Stimulated activated CD8-positive, alpha-beta memory T cell treated with anti-CD3 and anti-CD28 coated beads, Interleukin-15, amount 100 ng/mL, for 24 hours (primary cell): Measurements from ENCODE around the gene ZNF254.
"Not testable (repeated sequence)": the region's sequence is repeated elsewhere in the genome, so short reads cannot be mapped to it uniquely, and the experiment has no call there.

Experiments
- DNase-seq: peaks from one replicate; pipeline ENCODE4 v3.0.0-alpha.2; 2020; ENCODE audit warnings: low read depth

Gene ZNF254

GRCh38 chr19:24072720-24073119 is 14.3 kb upstream of the ZNF254 start:
- DNase-seq: no peak

- no peak for DNase-seq
Observed at GRCh38 chr19:24073807-24074206, 13.2 kb upstream of the ZNF254 start.

GRCh38 chr19:24074720-24075454 is 12.1 kb upstream of the ZNF254 start:
- no peak for DNase-seq

GRCh38 chr19:24075530-24075929 is 11.5 kb upstream of the ZNF254 start:
- not testable (repeated sequence) for DNase-seq

GRCh38 chr19:24078680-24079079 is 8.3 kb upstream of the ZNF254 start:
- DNase-seq: no peak

GRCh38 chr19:24081056-24081455 is 5.9 kb upstream of the ZNF254 start:
- DNase-seq: no peak

GRCh38 chr19:24098359-24098758 is 11.4 kb downstream of the ZNF254 start:
- DNase-seq: no peak

GRCh38 chr19:24099829-24100228 is 12.8 kb downstream of the ZNF254 start:
- no peak for DNase-seq

- DNase-seq: not testable (repeated sequence)
Observed at GRCh38 chr19:24100597-24100996, 13.6 kb downstream of the ZNF254 start.

GRCh38 chr19:24101459-24102115 is 14.6 kb downstream of the ZNF254 start:
- no peak for DNase-seq

- no peak for DNase-seq
Observed at GRCh38 chr19:24127601-24128000, 40.6 kb downstream of the ZNF254 start.

GRCh38 chr19:24140099-24140498 is 53.1 kb downstream of the ZNF254 start:
- DNase-seq: no peak

- DNase-seq: no peak
Observed at GRCh38 chr19:24140591-24140990, 53.6 kb downstream of the ZNF254 start.

- no peak for DNase-seq
Observed at GRCh38 chr19:24141612-24142011, 54.6 kb downstream of the ZNF254 start.

GRCh38 chr19:24142771-24143170 is 55.8 kb downstream of the ZNF254 start:
- DNase-seq: no peak

- DNase-seq: no peak
Observed at GRCh38 chr19:24159707-24160106, 72.7 kb downstream of the ZNF254 start.

GRCh38 chr19:24166055-24166454 is 79.1 kb downstream of the ZNF254 start:
- no peak for DNase-seq

- DNase-seq: no peak
Observed at GRCh38 chr19:24173882-24174281, 86.9 kb downstream of the ZNF254 start.

GRCh38 chr19:24177686-24178085 is 90.7 kb downstream of the ZNF254 start:
- DNase-seq: no peak

GRCh38 chr19:24178207-24178606 is 91.2 kb downstream of the ZNF254 start:
- no peak for DNase-seq
